HL-60 (cell line): ENCODE results near the gene DBNDD2.

Experiments used
- DNase-seq, 2 experiments: peaks; one replicate each; pipeline ENCODE4 v3.0.0-alpha.2; 2010 to 2020; ENCODE audit warnings: low read depth in 1 of 2, low spot score in 1 of 2
- H3K27ac ChIP-seq: fragments of 250-450 bp; sonication (Bioruptor Pico); replicated peaks from 2 replicates; pipeline ENCODE4 v1.5.1; 2020; ENCODE audit warnings: mild to moderate bottlenecking, moderate library complexity
- H3K27me3 ChIP-seq: fragments of 250-450 bp; sonication (Bioruptor Pico); 2 replicates; pipeline ENCODE4 v1.5.1; 2021; ENCODE audit warnings: mild to moderate bottlenecking, moderate library complexity; ENCODE audit not compliant: insufficient read depth, poor library complexity, severe bottlenecking
- H3K4me3 ChIP-seq: replicated peaks from 2 replicates; pipeline ENCODE4 v1.5.1; 2011; ENCODE audit warnings: mild to moderate bottlenecking, control low read depth, low read length; ENCODE audit not compliant: insufficient read depth
- GABPA ChIP-seq: IDR thresholded peaks from 2 replicates; pipeline ENCODE4 v1.6.1; 2012; ENCODE audit warnings: low read depth
- POLR2AphosphoS5 ChIP-seq: IDR thresholded peaks from 2 replicates; pipeline ENCODE4 v1.6.1; 2012; ENCODE audit warnings: low read depth
- SPI1 ChIP-seq: IDR thresholded peaks from 2 replicates; pipeline ENCODE4 v1.6.1; 2012; ENCODE audit warnings: low read depth, mild to moderate bottlenecking, borderline replicate concordance
- TF ChIP-seq, protein P1 (sequence below): IDR thresholded peaks from 2 replicates; pipeline ENCODE4 v1.6.1; 2012; ENCODE audit warnings: low read depth; ENCODE audit not compliant: insufficient replicate concordance
- TF ChIP-seq, protein P2 (sequence below): IDR thresholded peaks from one replicate; pipeline ENCODE4 v1.5.1; 2011; ENCODE audit warnings: low read length, control low read depth, inconsistent platforms; ENCODE audit not compliant: insufficient read depth

The DBNDD2 gene

GRCh38 chr20:45366192-45366591, 41.9 kb upstream of the DBNDD2 start:
- Histone ChIP-seq H3K27ac (no peak overlapping the region), H3K27me3 (no peaks in the 10 kb centered on the region), H3K4me3 (no peak overlapping the region)
- no peak for DNase-seq
- TF ChIP-seq, protein P1, sequence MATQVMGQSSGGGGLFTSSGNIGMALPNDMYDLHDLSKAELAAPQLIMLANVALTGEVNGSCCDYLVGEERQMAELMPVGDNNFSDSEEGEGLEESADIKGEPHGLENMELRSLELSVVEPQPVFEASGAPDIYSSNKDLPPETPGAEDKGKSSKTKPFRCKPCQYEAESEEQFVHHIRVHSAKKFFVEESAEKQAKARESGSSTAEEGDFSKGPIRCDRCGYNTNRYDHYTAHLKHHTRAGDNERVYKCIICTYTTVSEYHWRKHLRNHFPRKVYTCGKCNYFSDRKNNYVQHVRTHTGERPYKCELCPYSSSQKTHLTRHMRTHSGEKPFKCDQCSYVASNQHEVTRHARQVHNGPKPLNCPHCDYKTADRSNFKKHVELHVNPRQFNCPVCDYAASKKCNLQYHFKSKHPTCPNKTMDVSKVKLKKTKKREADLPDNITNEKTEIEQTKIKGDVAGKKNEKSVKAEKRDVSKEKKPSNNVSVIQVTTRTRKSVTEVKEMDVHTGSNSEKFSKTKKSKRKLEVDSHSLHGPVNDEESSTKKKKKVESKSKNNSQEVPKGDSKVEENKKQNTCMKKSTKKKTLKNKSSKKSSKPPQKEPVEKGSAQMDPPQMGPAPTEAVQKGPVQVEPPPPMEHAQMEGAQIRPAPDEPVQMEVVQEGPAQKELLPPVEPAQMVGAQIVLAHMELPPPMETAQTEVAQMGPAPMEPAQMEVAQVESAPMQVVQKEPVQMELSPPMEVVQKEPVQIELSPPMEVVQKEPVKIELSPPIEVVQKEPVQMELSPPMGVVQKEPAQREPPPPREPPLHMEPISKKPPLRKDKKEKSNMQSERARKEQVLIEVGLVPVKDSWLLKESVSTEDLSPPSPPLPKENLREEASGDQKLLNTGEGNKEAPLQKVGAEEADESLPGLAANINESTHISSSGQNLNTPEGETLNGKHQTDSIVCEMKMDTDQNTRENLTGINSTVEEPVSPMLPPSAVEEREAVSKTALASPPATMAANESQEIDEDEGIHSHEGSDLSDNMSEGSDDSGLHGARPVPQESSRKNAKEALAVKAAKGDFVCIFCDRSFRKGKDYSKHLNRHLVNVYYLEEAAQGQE, result no peak
- TF ChIP-seq POLR2AphosphoS5 (no peak), SPI1 (no peak), GABPA (no peak)
- TF ChIP-seq, protein P2, sequence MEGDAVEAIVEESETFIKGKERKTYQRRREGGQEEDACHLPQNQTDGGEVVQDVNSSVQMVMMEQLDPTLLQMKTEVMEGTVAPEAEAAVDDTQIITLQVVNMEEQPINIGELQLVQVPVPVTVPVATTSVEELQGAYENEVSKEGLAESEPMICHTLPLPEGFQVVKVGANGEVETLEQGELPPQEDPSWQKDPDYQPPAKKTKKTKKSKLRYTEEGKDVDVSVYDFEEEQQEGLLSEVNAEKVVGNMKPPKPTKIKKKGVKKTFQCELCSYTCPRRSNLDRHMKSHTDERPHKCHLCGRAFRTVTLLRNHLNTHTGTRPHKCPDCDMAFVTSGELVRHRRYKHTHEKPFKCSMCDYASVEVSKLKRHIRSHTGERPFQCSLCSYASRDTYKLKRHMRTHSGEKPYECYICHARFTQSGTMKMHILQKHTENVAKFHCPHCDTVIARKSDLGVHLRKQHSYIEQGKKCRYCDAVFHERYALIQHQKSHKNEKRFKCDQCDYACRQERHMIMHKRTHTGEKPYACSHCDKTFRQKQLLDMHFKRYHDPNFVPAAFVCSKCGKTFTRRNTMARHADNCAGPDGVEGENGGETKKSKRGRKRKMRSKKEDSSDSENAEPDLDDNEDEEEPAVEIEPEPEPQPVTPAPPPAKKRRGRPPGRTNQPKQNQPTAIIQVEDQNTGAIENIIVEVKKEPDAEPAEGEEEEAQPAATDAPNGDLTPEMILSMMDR, result no peak

GRCh38 chr20:45366631-45367030, 41.5 kb upstream of the DBNDD2 start:
- no peak overlapping the region for H3K4me3 ChIP-seq
- TF ChIP-seq GABPA, result no peak
- TF ChIP-seq SPI1, result no peak
- TF ChIP-seq, protein P2, result no peak
- TF ChIP-seq, protein P1, result no peak
- no peak for TF ChIP-seq POLR2AphosphoS5

GRCh38 chr20:45367126-45367525, 41.0 kb upstream of the DBNDD2 start:
- Histone ChIP-seq H3K4me3 (no peak overlapping the region), H3K27ac (no peak overlapping the region), H3K27me3 (no peaks in the 10 kb centered on the region)
- DNase-seq, result no peak
- TF ChIP-seq SPI1 (no peak), GABPA (no peak)
- TF ChIP-seq, protein P1, result no peak
- TF ChIP-seq, protein P2, result no peak

More at GRCh38 chr20:45366631-45367030, 41.5 kb upstream of the DBNDD2 start:
- no peak for DNase-seq
- Histone ChIP-seq H3K27ac (no peak overlapping the region), H3K27me3 (no peaks in the 10 kb centered on the region)
